C4-2B (cell line): ENCODE data around the gene RNF214.

Experiments used
- H3K27ac ChIP-seq: fragments of 450-650 bp; 2 replicates; pipeline ENCODE4 v1.5.1; 2017
- ZFX ChIP-seq: fragments of 450-650 bp; IDR thresholded peaks from 2 replicates; pipeline ENCODE4 v1.6.1; 2017
- TF ChIP-seq, protein P1 (sequence below): fragments of 450-650 bp; conservative IDR thresholded peaks from 2 replicates; pipeline ENCODE4 v1.5.1; 2017; ENCODE audit warnings: mild to moderate bottlenecking

RNF214 gene

DNA sequence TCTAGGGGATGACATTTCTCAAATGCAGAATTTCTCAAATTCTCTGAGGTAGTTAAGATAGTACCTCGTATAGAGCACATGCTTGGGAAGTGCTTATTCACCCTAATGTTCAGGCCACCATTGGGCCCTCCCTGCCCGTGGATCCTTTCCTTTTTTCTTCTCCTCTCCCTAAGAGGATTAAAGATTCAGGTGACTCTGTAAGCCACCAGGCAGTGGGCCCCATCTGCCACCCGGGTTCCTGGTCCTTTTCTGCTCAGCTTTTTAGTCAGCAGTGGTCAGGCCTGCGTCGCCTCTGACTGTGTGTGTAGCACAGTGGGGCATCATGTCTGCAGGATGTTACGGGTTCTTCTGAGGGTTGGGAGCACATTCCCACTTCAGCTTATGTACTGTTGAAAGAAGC is 102.4 kb downstream of the RNF214 start:
- H3K27ac ChIP-seq: no peak overlapping the region
- TF ChIP-seq, protein P1, sequence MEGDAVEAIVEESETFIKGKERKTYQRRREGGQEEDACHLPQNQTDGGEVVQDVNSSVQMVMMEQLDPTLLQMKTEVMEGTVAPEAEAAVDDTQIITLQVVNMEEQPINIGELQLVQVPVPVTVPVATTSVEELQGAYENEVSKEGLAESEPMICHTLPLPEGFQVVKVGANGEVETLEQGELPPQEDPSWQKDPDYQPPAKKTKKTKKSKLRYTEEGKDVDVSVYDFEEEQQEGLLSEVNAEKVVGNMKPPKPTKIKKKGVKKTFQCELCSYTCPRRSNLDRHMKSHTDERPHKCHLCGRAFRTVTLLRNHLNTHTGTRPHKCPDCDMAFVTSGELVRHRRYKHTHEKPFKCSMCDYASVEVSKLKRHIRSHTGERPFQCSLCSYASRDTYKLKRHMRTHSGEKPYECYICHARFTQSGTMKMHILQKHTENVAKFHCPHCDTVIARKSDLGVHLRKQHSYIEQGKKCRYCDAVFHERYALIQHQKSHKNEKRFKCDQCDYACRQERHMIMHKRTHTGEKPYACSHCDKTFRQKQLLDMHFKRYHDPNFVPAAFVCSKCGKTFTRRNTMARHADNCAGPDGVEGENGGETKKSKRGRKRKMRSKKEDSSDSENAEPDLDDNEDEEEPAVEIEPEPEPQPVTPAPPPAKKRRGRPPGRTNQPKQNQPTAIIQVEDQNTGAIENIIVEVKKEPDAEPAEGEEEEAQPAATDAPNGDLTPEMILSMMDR: no peak
- TF ChIP-seq ZFX: no peak

DNA sequence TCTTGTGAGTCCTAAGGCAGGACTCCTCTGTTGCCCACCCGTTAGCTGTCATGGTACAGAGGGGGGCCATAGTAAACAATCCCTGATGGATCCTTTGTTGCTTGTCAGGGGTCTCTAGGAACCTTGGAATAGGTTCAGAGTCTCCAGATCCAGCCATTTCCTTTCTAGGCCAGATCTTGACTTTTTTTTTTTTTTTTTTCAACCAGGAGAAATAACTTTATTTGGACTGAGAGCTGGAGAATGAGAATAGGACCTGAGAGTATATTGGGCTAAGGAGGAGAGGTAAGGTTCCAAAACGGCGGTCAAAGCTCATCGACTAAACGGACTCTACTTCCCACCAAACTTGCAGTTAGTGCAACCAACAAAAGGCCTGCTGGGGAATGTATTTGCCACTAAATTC is 102.9 kb downstream of the RNF214 start:
- TF ChIP-seq, protein P1: no peak
- TF ChIP-seq ZFX: no peak
- H3K27ac ChIP-seq: no peak overlapping the region
